H1 (cell line): ENCODE data around the gene CACNA1E. TPM values are rescaled to one million over a fixed set of nuclear protein-coding genes. Genes with fewer than 3 reads are reported as not detected.

ENCODE experiments used
- CTCF ChIA-PET: fragments of 300-600 bp; sonication (Branson Sonifier 250); formaldehyde crosslinking; loops from one replicate; lab custom pipeline; 2021; ENCODE audit not compliant: partially characterized antibody; lab: Charles Lee
- POLR2A ChIA-PET: fragments of 300-600 bp; sonication (Branson Sonifier 250); formaldehyde crosslinking; loops from one replicate; lab custom pipeline; 2021; ENCODE audit warnings: inconsistent platforms; ENCODE audit not compliant: partially characterized antibody; lab: Charles Lee
- DNase-seq, 2 experiments: peaks; one replicate each; pipeline versions ENCODE4 v3.0.0 to v3.0.0-alpha.2; 2010 to 2022; ENCODE audit warnings: low spot score in 2 of 2, low read depth in 1 of 2, mixed read lengths in 1 of 2
- FAIRE-seq: peaks from 2 replicates; lab custom pipeline; 2011; peaks lifted over from hg19 to GRCh38; lab: Jason Lieb, UNC
- H2AFZ ChIP-seq: 2 replicates; pipeline ENCODE4 v1.8.1; 2012; ENCODE audit warnings: low read length, inconsistent platforms
- H2AK5ac ChIP-seq: 2 replicates; pipeline ENCODE4 v1.6.1; 2013; ENCODE audit warnings: low read depth, low read length
- H2BK120ac ChIP-seq: replicated peaks from 2 replicates; pipeline ENCODE3; 2013; ENCODE audit warnings: low read depth, low read length, inconsistent platforms
- H2BK12ac ChIP-seq: 2 replicates; pipeline ENCODE4 v1.6.1; 2013; ENCODE audit warnings: low read depth, low read length
- H2BK15ac ChIP-seq: 2 replicates; pipeline ENCODE4 v1.6.1; 2013; ENCODE audit warnings: low read length
- H2BK20ac ChIP-seq: 2 replicates; pipeline ENCODE4 v1.6.1; 2013; ENCODE audit warnings: low read length
- H2BK5ac ChIP-seq: 2 replicates; pipeline ENCODE4 v1.6.1; 2013; ENCODE audit warnings: low read depth, low read length
- H3K14ac ChIP-seq: 2 replicates; pipeline ENCODE4 v1.6.1; 2013; ENCODE audit warnings: inconsistent platforms; ENCODE audit not compliant: insufficient read length
- H3K18ac ChIP-seq: 2 replicates; pipeline ENCODE4 v1.6.1; 2013; ENCODE audit warnings: low read length; ENCODE audit errors: extremely low read depth
- H3K23ac ChIP-seq: 2 replicates; pipeline ENCODE4 v1.6.1; 2013; ENCODE audit warnings: inconsistent platforms; ENCODE audit not compliant: insufficient read length
- H3K23me2 ChIP-seq: 2 replicates; pipeline ENCODE4 v1.6.1; 2013; ENCODE audit warnings: low read depth, low read length
- H3K27ac ChIP-seq: 2 replicates; pipeline ENCODE4 v1.6.1; 2011; ENCODE audit warnings: low read depth, low read length, inconsistent platforms
- H3K27me3 ChIP-seq, 4 experiments: replicated peaks in 1 of 4; 1 replicate in 1 of 4; 2 replicates in 3 of 4; pipeline versions ENCODE4 v1.6.1 to v1.8.1; 2011 to 2013; ENCODE audit warnings: low read length in 3 of 4, mild to moderate bottlenecking in 3 of 4, inconsistent platforms in 2 of 4, mixed read lengths in 2 of 4, moderate library complexity in 1 of 4; ENCODE audit not compliant: control insufficient read depth in 3 of 4, insufficient read depth in 3 of 4; ENCODE audit errors: extremely low read depth in 1 of 4
- H3K36me3 ChIP-seq, 4 experiments: 2 replicates each; pipeline versions ENCODE4 v1.6.1 to v1.8.1; 2011 to 2013; ENCODE audit warnings: mild to moderate bottlenecking in 4 of 4, low read length in 3 of 4, moderate library complexity in 2 of 4, control low read depth in 1 of 4, inconsistent platforms in 1 of 4; ENCODE audit not compliant: insufficient read depth in 4 of 4, control insufficient read depth in 2 of 4
- H3K4ac ChIP-seq: replicated peaks from 2 replicates; pipeline ENCODE3; 2013; ENCODE audit warnings: low read length, low read depth, mixed read lengths, inconsistent platforms; ENCODE audit not compliant: insufficient read length
- H3K4me1 ChIP-seq, 4 experiments: replicated peaks in 1 of 4; 1 replicate in 1 of 4; 2 replicates in 3 of 4; pipeline versions ENCODE4 v1.6.1 to v1.8.1; 2011 to 2013; ENCODE audit warnings: low read length in 3 of 4, inconsistent platforms in 2 of 4, mixed read lengths in 1 of 4; ENCODE audit not compliant: insufficient read depth in 4 of 4, control insufficient read depth in 3 of 4
- H3K4me2 ChIP-seq, 2 experiments: 2 replicates each; pipeline versions ENCODE4 v1.6.1 to v1.8.1; 2011 to 2013; ENCODE audit warnings: low read depth in 2 of 2, low read length in 2 of 2, control low read depth in 1 of 2, inconsistent platforms in 1 of 2, mild to moderate bottlenecking in 1 of 2; ENCODE audit not compliant: insufficient read depth in 1 of 2
- H3K4me3 ChIP-seq, 4 experiments: fragments of 200-600, 300-600 bp in 1 of 4; sonication (generic), shearing (Covaris generic), sonication (Bioruptor Twin) in 1 of 4; 2 replicates each; pipeline versions ENCODE4 v1.5.1 to v1.8.1; 2011 to 2016; ENCODE audit warnings: low read length in 4 of 4, low read depth in 3 of 4, control low read depth in 2 of 4, inconsistent platforms in 2 of 4, mild to moderate bottlenecking in 2 of 4, mixed read lengths in 1 of 4, moderate library complexity in 1 of 4; ENCODE audit not compliant: insufficient read depth in 2 of 4; ENCODE audit errors: extremely low read depth in 1 of 4
- H3K56ac ChIP-seq: replicated peaks from 2 replicates; pipeline ENCODE3; 2013; ENCODE audit warnings: low read depth, mild to moderate bottlenecking, mixed read lengths, low read length, inconsistent platforms; ENCODE audit not compliant: insufficient read length
- H3K79me1 ChIP-seq: 2 replicates; pipeline ENCODE4 v1.6.1; 2013; ENCODE audit warnings: low read depth, low read length, control low read depth
- H3K79me2 ChIP-seq, 2 experiments: 2 replicates each; pipeline versions ENCODE4 v1.6.1 to v1.8.1; 2012 to 2013; ENCODE audit warnings: low read length in 2 of 2, mild to moderate bottlenecking in 2 of 2, inconsistent platforms in 1 of 2; ENCODE audit not compliant: insufficient read depth in 2 of 2, control insufficient read depth in 1 of 2
- H3K9ac ChIP-seq, 4 experiments: replicated peaks in 1 of 4; 1 replicate in 1 of 4; 2 replicates in 3 of 4; pipeline versions ENCODE4 v1.6.1 to v1.8.1; 2011 to 2013; ENCODE audit warnings: low read depth in 3 of 4, low read length in 3 of 4, control low read depth in 2 of 4, mild to moderate bottlenecking in 2 of 4, moderate library complexity in 2 of 4, inconsistent platforms in 1 of 4; ENCODE audit errors: extremely low read depth in 1 of 4
- H3K9me3 ChIP-seq, 2 experiments: 2 replicates each; pipeline versions ENCODE4 v1.6.1 to v1.8.1; 2012 to 2013; ENCODE audit warnings: mild to moderate bottlenecking in 2 of 2, moderate library complexity in 2 of 2, control low read depth in 1 of 2, inconsistent platforms in 1 of 2, low read depth in 1 of 2, low read length in 1 of 2, mixed read lengths in 1 of 2; ENCODE audit not compliant: insufficient read depth in 2 of 2
- H4K20me1 ChIP-seq, 2 experiments: replicated peaks in 1 of 2; 2 replicates each; pipeline versions ENCODE3 to v1.8.1; 2011 to 2013; ENCODE audit warnings: inconsistent platforms in 2 of 2, low read length in 2 of 2, mild to moderate bottlenecking in 1 of 2; ENCODE audit not compliant: insufficient read depth in 2 of 2, control insufficient read depth in 1 of 2
- H4K5ac ChIP-seq: 2 replicates; pipeline ENCODE4 v1.6.1; 2013; ENCODE audit warnings: low read length, low read depth, mixed read lengths, inconsistent platforms; ENCODE audit not compliant: insufficient read length
- H4K8ac ChIP-seq: 2 replicates; pipeline ENCODE4 v1.8.0; 2013; ENCODE audit warnings: mild to moderate bottlenecking, moderate library complexity, low read length, inconsistent platforms; ENCODE audit not compliant: insufficient read depth; ENCODE audit errors: extremely low read depth
- H4K91ac ChIP-seq: replicated peaks from 2 replicates; pipeline ENCODE3; 2013; ENCODE audit warnings: low read length, mixed read lengths, inconsistent platforms; ENCODE audit not compliant: insufficient read length
- CREB1 ChIP-seq: IDR thresholded peaks from 2 replicates; pipeline ENCODE4 v1.6.1; 2012; ENCODE audit warnings: inconsistent platforms
- HDAC2 ChIP-seq, 2 experiments: fragments of 300-600 bp in 1 of 2; sonication (generic) in 1 of 2; IDR thresholded peaks; 2 replicates each; pipeline ENCODE4 v1.6.1; 2011 to 2012; ENCODE audit warnings: low read depth in 2 of 2, low read length in 2 of 2, mild to moderate bottlenecking in 2 of 2, moderate library complexity in 2 of 2, borderline replicate concordance in 1 of 2, inconsistent platforms in 1 of 2
- SIRT6 ChIP-seq: IDR thresholded peaks from one replicate; pipeline ENCODE4 v1.7.1; 2012; ENCODE audit warnings: low read length, inconsistent platforms
- SP2 ChIP-seq: IDR thresholded peaks from 2 replicates; pipeline ENCODE4 v1.6.1; 2012; ENCODE audit warnings: mild to moderate bottlenecking, low read length, inconsistent platforms
- SUZ12 ChIP-seq: fragments of 200-600 bp; sonication (generic); IDR thresholded peaks from 2 replicates; pipeline ENCODE4 v1.6.1; 2012; ENCODE audit warnings: mild to moderate bottlenecking, inconsistent platforms, low read length, moderate library complexity, mixed read lengths
- TAF1 ChIP-seq: IDR thresholded peaks from 2 replicates; pipeline ENCODE4 v1.6.1; 2011; ENCODE audit warnings: mild to moderate bottlenecking, low read depth, low read length
- ZNF274 ChIP-seq: IDR thresholded peaks from 2 replicates; pipeline ENCODE4 v1.7.0; 2012; ENCODE audit warnings: low read length, borderline replicate concordance; ENCODE audit errors: extremely low read depth
- WGBS, 2 experiments: shearing (Covaris generic) in 1 of 2; methylation state at CpG; one replicate each; pipeline versions ENCODE4 v1.1.6 to v1.1.7; 2013 to 2015; ENCODE audit warnings: low lambda C conversion rate in 2 of 2, mixed read lengths in 2 of 2, inconsistent platforms in 1 of 2, low coverage in 1 of 2, missing lambda C conversion rate in 1 of 2; ENCODE audit not compliant: insufficient replicate concordance in 2 of 2, insufficient coverage in 1 of 2, insufficient read length in 1 of 2; ENCODE audit errors: extremely low coverage in 1 of 2, missing lambda C conversion rate in 1 of 2; 5-methylcytosine and 5-hydroxymethylcytosine counted together
- polyA plus RNA-seq, 7 experiments: library from polyadenylated mRNA; depleted of rRNA in 3 of 7; stranded (reverse) in 5 of 7; unstranded in 2 of 7; fragments of >200 nt in 5 of 7; fragments of 200-250 nt in 2 of 7; gene quantifications; 1 replicate in 5 of 7; 2 replicates in 1 of 7; 4 replicates in 1 of 7; pipeline versions ENCODE4 v1.2.1 to v1.2.3, GENCODE V29; 2011 to 2013; ENCODE audit warnings: missing spikeins in 2 of 7, mixed read lengths in 2 of 7
- total RNA-seq: library from RNA; stranded (reverse); fragmentation: NEBNext Ultra II Directional; extraction: Animal tissue kit (Norgen Biotek cat#: 25700); gene quantifications from 2 replicates; pipeline ENCODE4 v1.2.1, GENCODE V29; 2021
- TF ChIP-seq, protein P1 (sequence below): IDR thresholded peaks from 2 replicates; pipeline ENCODE4 v1.6.1; 2012; ENCODE audit warnings: inconsistent platforms

CACNA1E gene
- total and polyA plus RNA-seq, 2 of the 8 experiments (the other 6 are each of a cell fraction or from before 2014, with no cell fraction given) = 0.98 to 1.3 TPM

DNA sequence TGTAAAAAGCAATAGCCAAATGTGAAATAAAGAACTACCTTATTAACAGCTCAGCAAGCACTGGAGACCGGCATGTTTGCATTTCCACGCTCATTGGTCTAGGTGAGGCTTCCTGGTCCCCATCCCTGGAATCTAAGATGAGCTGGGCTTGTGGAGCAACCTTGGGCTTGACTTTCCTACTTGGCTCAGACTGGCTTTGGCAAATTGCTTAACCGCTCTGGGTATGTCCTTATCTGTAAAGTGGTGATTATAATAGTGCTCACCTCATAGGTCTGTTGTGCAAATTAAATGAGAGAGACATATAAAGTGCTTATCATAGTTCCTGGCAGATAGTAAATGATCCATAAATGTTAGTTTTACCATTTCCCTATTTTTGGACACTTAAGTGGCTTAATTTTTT, 49.4 kb upstream of the CACNA1E start:
- FAIRE-seq = no peak

More for the DNA sequence above, 49.4 kb upstream of the CACNA1E start:
- no peaks in the 10 kb centered on the region for H3K79me2 ChIP-seq
- H3K9me3 ChIP-seq = no peaks in the 10 kb centered on the region
- H3K56ac ChIP-seq = no peak overlapping the region
- H3K36me3 ChIP-seq = no peaks in the 10 kb centered on the region
- no peak overlapping the region for H3K18ac ChIP-seq
- H2BK15ac ChIP-seq = no peak overlapping the region
- H2BK20ac ChIP-seq = no peak overlapping the region
- H2BK5ac ChIP-seq = no peak overlapping the region
- no peak overlapping the region for H3K14ac ChIP-seq
- no peak overlapping the region for H2AK5ac ChIP-seq
- POLR2A ChIA-PET = no interaction called here
- H3K27me3 ChIP-seq = no peaks in the 10 kb centered on the region
- WGBS, 2 experiments = 89% methylated on average over 3 of the region's 3 CpGs; no CpG with 5 or more reads in 1 of the 2 experiments
- 0 out of 7 replicates have a peak, but pooled peaks cover 0 to 4% (median 0%) of the 10 kb centered on the region in 4 experiments for H3K4me1 ChIP-seq
- no peak overlapping the region for H3K9ac ChIP-seq
- no peak overlapping the region for H2BK12ac ChIP-seq
- TF ChIP-seq TAF1 (no peak), SIRT6 (no peak), HDAC2 (IDR thresholded peaks at IDR 0.05; ENCODE audit: borderline replicate concordance in 1 of 2, low read depth in 2 of 2, low read length in 2 of 2) (no peak), CREB1 (no peak), ZNF274 (no peak), SUZ12 (no peak), SP2 (no peak)
- TF ChIP-seq, protein P1, sequence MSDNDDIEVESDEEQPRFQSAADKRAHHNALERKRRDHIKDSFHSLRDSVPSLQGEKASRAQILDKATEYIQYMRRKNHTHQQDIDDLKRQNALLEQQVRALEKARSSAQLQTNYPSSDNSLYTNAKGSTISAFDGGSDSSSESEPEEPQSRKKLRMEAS = no peak
- H4K20me1 ChIP-seq = no peaks in the 10 kb centered on the region
- no peak overlapping the region for H3K4ac ChIP-seq
- no peak overlapping the region for H3K4me3 ChIP-seq
- no peaks in the 10 kb centered on the region for H3K23me2 ChIP-seq
- DNase-seq = no peak
- H4K8ac ChIP-seq = no peak overlapping the region
- no peaks in the 10 kb centered on the region for H3K79me1 ChIP-seq
- no peak overlapping the region for H2AFZ ChIP-seq
- no peak overlapping the region for H3K23ac ChIP-seq
- H3K27ac ChIP-seq = no peak overlapping the region
- H4K5ac ChIP-seq = no peak overlapping the region
- H3K4me2 ChIP-seq = no peak overlapping the region
- CTCF ChIA-PET = interaction anchor here (0.7 to 2.2 kb wide), 6 partner anchors 9 to 244 kb away, joined by 3 to 11 read pairs (median 6); no protein-coding TSS in a partner anchor
- H4K91ac ChIP-seq = no peak overlapping the region
- no peak overlapping the region for H2BK120ac ChIP-seq
